Lung (tissue), 12 donors: ENCODE measurements around the gene TCOF1. TPM values are rescaled to one million over a fixed set of nuclear protein-coding genes. Genes with fewer than 3 reads are reported as not detected.

ENCODE experiments used
- ATAC-seq: fragments of 200-7000 bp; cut with Tn5 transposase; one replicate; pipeline ENCODE4 v1.9.1; 2020; ENCODE audit warnings: moderate number of reproducible peaks; ENCODE audit not compliant: insufficient read depth, low FRiP score
- DNase-seq, 3 donors: peaks; one replicate each; pipeline ENCODE4 v3.0.0-alpha.2; 2013 to 2017
- H3K27ac ChIP-seq, 2 donors: one replicate each; pipeline ENCODE4 v1.5.1; 2013; ENCODE audit warnings: mild to moderate bottlenecking in 2 of 2, moderate library complexity in 2 of 2, control low read depth in 1 of 2, inconsistent platforms in 1 of 2, low read depth in 1 of 2, low read length in 1 of 2
- H3K27me3 ChIP-seq, 3 donors: one replicate each; pipeline ENCODE4 v1.5.1; 2013; ENCODE audit warnings: low read length in 2 of 3; ENCODE audit not compliant: control insufficient read depth in 3 of 3, insufficient read depth in 3 of 3
- H3K36me3 ChIP-seq, 4 donors: one replicate each; pipeline ENCODE4 v1.5.1; 2013; ENCODE audit warnings: low read length in 4 of 4, mild to moderate bottlenecking in 1 of 4, moderate library complexity in 1 of 4; ENCODE audit not compliant: control insufficient read depth in 4 of 4, insufficient read depth in 4 of 4
- H3K4me1 ChIP-seq, 5 donors: one replicate each; pipeline ENCODE4 v1.5.1; 2013; ENCODE audit warnings: low read length in 5 of 5, mild to moderate bottlenecking in 2 of 5, moderate library complexity in 1 of 5; ENCODE audit not compliant: control insufficient read depth in 5 of 5, insufficient read depth in 5 of 5
- H3K4me3 ChIP-seq: one replicate; pipeline ENCODE4 v1.5.1; 2013; ENCODE audit warnings: mild to moderate bottlenecking, control low read depth, moderate library complexity
- H3K9ac ChIP-seq, 2 donors: one replicate each; pipeline ENCODE4 v1.5.1; 2013; ENCODE audit warnings: low read length in 2 of 2, control low read depth in 1 of 2; ENCODE audit not compliant: insufficient read depth in 1 of 2
- H3K9me3 ChIP-seq, 4 donors: one replicate each; pipeline ENCODE4 v1.5.1; 2013; ENCODE audit warnings: low read length in 3 of 4, mild to moderate bottlenecking in 1 of 4, moderate library complexity in 1 of 4; ENCODE audit not compliant: control insufficient read depth in 4 of 4, insufficient read depth in 3 of 4
- CTCF ChIP-seq: IDR thresholded peaks from 2 replicates; pipeline ENCODE4 v1.5.1; 2012; ENCODE audit warnings: mild to moderate bottlenecking; ENCODE audit errors: control extremely low read depth, extremely low read depth
- WGBS, 2 donors: extraction: QIAGEN DNeasy Blood & Tissue Kit; methylation state at CpG; one replicate each; pipeline ENCODE4 v1.1.7; 2013; 5-methylcytosine and 5-hydroxymethylcytosine counted together
- polyA plus RNA-seq, 2 donors: library from polyadenylated mRNA; stranded (reverse); fragments of 200-250 nt; gene quantifications; one replicate each; pipeline ENCODE4 v1.2.1, GENCODE V29; 2013
- total RNA-seq, 2 donors: library from RNA; depleted of rRNA in 1 of 2; stranded (reverse); fragments of >200 nt in 1 of 2; gene quantifications; one replicate each; pipeline ENCODE4 v1.2.1, GENCODE V29; 2014 to 2021
- donor health status: control.
- donor health status: control.
- donor health status: Bipolar disorder and iron deficiency.
- donor health status: healthy.
- donor health status: DM: yes; HTN: yes; CAD: no.

TCOF1 gene
- total and polyA plus RNA-seq, 4 donors = 13.3 to 25.3 (median 15.9) TPM

- 81 to 87% methylated on average over 13 of the region's 13 CpGs for WGBS, 2 donors
- no peak overlapping the region for H3K27ac ChIP-seq
- DNase-seq (no peak), ATAC-seq (no peak)
- TF ChIP-seq CTCF = no peak
- H3K9me3 ChIP-seq = no peaks in the 10 kb centered on the region
- peaks cover 23 to 81% (median 24%) of the 10 kb centered on the region in 4 donors for H3K36me3 ChIP-seq
- no peaks in the 10 kb centered on the region for H3K27me3 ChIP-seq
- no peaks in the 10 kb centered on the region for H3K4me1 ChIP-seq
- no peak overlapping the region for H3K4me3 ChIP-seq
- no peak overlapping the region for H3K9ac ChIP-seq
These were observed 37.6 kb downstream of the TCOF1 start for GRCh38 chr5:150394912-150395687.

- 89 to 100% methylated on average over 2 of the region's 2 CpGs for WGBS, 2 donors
- DNase-seq (no peak), ATAC-seq (no peak)
- H3K27ac ChIP-seq = no peak overlapping the region
- no peak overlapping the region for H3K9ac ChIP-seq
- H3K36me3 ChIP-seq = peaks cover 23 to 83% (median 26%) of the 10 kb centered on the region in 4 donors
- no peak for TF ChIP-seq CTCF
- H3K9me3 ChIP-seq = no peaks in the 10 kb centered on the region
- H3K27me3 ChIP-seq = no peaks in the 10 kb centered on the region
- H3K4me1 ChIP-seq = no peaks in the 10 kb centered on the region
- no peak overlapping the region for H3K4me3 ChIP-seq
These were observed 38.1 kb downstream of the TCOF1 start for GRCh38 chr5:150395688-150395975.

GRCh38 chr5:150396267-150396666 is 38.8 kb downstream of the TCOF1 start:
- no peak overlapping the region for H3K9ac ChIP-seq
- peaks cover 18 to 84% (median 26%) of the 10 kb centered on the region in 4 donors for H3K36me3 ChIP-seq
- no peaks in the 10 kb centered on the region for H3K27me3 ChIP-seq
- 94 to 97% methylated on average over 7 of the region's 7 CpGs for WGBS, 2 donors
- H3K9me3 ChIP-seq = no peaks in the 10 kb centered on the region
- no peak overlapping the region for H3K4me3 ChIP-seq
- DNase-seq = no peak
- H3K27ac ChIP-seq = no peak overlapping the region
- no peak for TF ChIP-seq CTCF
- no peaks in the 10 kb centered on the region for H3K4me1 ChIP-seq
- ATAC-seq = no peak
